NCI-H82 (cell line): ENCODE measurements around the gene SLC35A4.
A peak's percentile ranks its signal among the peaks of the same experiment; 100 is the strongest.

Source experiments
- DNase-seq: peaks from one replicate; lab custom pipeline; 2025; lab: John Stamatoyannopoulos, UW

SLC35A4 gene, protein sequence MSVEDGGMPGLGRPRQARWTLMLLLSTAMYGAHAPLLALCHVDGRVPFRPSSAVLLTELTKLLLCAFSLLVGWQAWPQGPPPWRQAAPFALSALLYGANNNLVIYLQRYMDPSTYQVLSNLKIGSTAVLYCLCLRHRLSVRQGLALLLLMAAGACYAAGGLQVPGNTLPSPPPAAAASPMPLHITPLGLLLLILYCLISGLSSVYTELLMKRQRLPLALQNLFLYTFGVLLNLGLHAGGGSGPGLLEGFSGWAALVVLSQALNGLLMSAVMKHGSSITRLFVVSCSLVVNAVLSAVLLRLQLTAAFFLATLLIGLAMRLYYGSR

DNA sequence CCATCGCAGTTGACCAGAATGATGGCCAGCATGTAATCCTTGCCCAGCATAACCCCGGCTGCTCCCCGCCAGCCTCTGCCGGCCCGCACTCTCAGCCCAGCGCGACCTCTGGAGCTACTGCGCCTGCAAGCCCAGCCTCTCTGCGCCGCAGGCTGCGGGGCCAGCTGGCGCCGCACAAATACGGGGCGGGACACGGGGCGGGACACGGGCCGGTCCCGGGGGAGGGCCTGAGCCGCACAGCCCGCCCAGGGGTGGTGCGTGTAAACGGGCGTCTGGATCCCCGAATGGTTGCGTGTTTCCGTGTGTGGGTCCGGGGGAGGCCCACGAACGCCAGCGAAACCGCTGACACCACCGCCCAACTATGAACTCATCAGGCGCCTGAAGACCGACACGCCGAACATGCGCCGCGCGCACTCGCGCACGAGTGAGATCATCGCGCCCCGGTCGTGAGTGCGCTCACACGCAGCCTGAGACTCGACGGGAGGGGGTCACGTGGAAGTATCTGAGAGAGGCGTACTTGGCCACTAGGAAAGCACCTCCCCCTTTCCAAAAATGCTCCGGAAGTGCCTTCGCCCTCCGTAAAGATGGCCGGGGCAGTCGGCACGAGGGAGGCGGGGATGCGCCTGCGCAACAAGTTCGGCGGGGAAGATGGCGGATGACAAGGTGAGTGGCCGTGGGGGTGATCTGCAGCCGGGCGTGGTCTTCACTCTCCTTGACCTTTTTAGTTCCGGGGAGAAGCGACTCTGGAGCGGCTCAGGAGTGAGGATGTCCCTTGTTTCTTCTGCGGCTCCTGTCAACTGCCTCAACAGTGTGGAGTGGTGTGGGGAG is at the start of gene SLC35A4, which contains the start of gene APBB3:
TSS of gene SLC35A4 (plus strand) at position 633 of the 828 bp plus-strand sequence. CDS start 2,342 bp downstream, outside the sequence.
TSS of gene APBB3 (minus strand) at position 403 of the 828 bp plus-strand sequence. CDS start at position 50, 353 bp downstream.
- DNase-seq: peak; percentile 97

DNA sequence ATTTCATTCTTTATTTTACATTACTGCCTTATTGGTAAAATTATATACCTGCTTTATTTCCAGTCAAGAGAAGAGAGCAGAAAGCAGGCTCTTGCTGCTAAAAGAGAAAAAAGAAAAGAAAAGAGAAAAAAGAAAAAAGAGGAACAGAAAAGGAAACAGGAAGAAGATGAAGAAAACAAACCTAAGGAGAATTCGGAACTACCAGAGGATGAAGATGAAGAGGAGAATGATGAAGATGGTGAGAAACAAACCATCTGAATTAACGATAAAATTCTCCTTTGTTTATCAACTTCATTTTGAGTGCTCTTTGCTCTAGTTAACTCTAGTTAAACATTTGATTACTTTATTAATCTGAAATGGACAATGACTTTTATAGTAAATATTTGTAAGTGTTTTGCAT is 40.6 kb upstream of the SLC35A4 start:
- no peak for DNase-seq

DNA sequence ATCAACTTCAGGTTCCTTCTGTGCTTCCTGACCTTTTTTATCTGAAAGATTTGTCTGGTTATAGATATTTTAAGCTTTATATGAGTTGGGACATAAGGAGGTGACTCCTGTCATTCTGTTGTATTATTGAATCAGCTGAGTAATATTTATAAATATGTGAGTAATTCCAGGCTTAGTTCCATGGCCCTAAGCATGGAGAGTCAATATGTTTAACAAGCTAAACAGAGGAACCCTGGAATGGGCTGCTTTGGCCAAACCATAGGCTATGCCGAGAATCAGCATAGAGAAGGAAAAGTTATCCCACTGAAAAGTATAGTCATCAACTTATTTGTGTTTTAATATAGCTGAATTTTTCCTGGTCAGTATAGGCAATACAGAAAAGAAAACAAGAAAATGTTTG is 24.4 kb upstream of the SLC35A4 start:
- no peak for DNase-seq

DNA sequence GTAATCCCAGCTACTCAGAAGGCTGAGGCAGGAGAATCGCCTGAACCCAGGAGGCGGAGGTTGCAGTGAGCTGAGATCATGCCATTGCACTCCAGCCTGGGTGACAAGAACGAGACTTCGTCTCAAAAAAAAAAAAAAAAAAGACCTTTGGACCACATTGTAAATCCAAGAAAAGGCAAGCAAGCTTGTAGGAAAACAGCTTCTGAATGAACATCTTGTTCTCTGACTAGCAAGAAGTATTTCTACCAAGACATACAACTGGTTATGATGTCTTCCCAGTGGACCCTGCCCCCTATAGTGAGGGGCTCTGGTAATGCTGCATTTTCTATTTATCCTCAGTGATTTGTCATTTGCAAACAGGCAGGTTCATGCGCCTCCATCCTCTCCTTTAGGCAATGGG is 21.7 kb upstream of the SLC35A4 start:
- DNase-seq: no peak

DNA sequence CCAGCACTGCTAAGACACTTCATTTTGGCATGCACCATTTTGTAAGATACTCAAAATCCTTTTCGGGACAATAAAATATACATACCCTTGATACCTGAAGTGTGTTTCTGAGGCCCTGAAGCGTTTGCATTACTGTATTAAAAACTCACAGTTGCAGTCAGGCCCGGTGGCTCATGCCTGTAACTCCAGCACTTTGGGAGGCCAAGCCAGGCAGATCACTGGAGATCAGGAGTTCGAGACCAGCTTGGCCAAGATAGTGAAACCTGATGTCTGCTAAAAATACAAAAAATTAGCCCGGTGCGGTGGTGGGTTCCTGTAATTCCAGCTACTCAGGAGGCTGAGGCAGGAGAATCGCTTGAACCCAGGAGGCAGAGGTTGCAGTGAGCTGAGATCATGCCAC is 19.6 kb upstream of the SLC35A4 start:
- DNase-seq: no peak

DNA sequence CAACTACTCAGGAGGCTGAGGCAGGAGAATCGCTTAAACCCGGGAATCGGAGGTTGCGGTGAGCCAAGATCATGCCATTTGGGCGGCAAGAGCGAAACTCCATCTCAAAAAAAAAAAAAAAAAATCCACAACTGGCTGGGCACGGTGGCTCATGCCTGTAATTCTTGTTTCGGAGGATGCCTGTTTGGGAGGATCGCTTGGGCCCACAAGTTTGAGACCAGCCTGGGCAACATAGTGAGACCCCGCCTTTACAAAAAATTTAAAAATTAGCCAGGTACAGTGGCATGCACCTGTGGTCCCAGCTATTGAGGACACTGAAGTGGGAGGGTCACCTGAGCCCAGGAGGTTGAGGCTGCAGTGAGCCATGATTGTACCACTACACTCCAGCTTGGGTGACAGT is 19.0 kb upstream of the SLC35A4 start:
- no peak for DNase-seq

DNA sequence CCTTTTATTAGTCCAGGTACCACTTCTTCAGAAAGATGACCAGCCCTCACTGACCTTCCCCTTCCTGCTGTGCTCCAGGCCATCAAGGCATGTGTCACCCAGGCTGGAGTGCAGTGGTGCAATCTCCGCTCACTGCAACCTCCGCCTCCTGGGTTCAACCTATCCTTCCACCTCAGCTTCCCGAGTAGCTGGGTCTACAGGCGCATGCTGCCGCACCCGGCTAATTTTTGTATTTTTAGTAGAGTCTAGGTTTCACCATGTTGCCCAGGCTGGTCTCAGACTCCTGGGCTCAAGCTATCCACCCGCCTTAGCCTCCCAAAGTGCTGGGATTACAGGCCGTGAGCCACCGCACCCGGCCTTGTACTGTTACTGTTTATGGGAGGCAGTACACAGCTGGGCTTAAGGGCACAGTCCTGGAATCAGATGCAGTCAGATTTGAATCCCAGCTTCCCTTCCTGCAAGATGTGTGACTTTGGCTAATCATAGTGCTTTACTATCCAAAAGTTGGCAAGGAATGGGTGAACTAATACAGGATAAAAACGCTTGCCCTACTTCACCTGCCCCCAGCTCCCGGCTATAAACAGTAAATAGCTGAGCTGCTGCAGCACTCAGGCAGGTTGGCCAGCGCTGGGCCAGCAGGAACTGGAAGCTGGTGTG is 17.6 kb upstream of the SLC35A4 start:
- peak; percentile 55 for DNase-seq

DNA sequence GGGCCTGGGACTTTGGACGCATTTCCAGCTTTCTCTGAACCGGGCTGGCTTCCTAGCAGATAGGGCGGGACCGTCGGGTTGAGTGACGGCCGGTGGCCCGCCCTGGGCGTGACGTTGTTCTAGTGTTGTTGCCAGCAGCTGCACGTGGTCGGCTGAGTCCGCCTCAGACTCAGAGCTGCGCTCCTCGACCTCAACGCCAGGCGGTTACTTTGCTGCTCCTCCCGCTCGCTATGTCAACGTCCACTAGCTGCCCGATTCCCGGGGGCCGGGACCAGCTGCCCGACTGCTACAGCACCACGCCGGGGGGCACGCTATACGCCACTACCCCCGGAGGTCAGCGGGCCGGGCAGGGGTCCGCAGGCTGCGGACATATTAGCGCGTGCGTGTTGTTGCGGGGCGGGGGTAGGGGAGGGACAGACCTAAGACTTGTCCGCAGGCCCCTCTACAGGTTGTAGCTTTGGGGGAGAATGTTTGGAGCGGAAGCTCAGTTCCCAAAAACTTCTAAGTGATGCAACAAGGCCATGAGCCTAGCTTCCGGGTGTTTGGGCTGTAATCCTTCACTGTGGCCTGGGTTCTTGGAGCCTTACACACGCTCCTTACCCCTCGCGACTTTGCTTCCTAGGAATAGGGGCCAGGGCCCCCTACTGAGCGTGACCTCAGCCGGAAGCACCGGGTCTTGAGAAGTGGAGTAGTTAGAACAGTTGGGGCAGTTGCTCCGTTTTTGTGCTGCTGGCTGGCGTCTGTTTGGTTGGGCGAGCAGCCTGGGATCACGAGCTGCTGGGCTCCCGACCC is 16.9 kb upstream of the SLC35A4 start, which contains the start of gene EIF4EBP3:
TSS of gene EIF4EBP3 (plus strand) at position 155 of the 792 bp plus-strand sequence. CDS start at position 231, 76 bp downstream.
- peak; percentile 93 for DNase-seq

DNA sequence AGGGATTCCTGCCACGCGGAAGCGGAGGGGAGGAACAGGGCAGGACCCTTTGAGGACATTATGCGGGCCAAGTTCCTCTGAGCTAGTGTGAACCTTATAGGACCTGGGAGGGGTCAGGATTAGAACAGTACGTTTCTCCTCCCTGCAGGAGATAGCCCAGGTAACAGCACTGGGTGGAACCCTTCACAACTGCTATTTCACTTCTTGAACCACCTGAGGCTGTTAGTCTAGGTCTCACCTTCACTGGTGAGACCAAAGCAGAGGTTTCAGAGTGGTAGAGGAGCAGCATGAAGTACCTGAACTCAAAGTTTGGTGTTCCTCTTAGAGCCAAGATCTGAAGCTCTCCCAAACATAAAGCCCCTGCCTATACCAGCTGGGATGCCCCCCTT is 16.3 kb upstream of the SLC35A4 start:
- peak; percentile 35 for DNase-seq

DNA sequence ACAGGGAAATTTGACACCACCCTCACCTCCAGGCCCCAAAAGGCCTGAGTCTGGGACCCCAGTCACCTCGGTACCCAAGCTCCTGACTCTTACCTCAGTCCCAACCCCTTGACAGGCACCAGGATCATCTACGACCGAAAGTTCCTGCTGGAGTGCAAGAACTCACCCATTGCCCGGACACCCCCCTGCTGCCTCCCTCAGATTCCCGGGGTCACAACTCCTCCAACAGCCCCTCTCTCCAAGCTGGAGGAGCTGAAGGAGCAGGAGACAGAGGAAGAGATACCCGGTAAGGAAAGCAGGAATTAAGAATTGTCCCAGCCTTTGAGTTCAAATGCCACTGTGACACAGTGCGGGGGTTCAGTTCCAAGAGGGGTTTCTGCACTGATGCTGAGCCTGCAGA is 15.8 kb upstream of the SLC35A4 start:
- no peak for DNase-seq

DNA sequence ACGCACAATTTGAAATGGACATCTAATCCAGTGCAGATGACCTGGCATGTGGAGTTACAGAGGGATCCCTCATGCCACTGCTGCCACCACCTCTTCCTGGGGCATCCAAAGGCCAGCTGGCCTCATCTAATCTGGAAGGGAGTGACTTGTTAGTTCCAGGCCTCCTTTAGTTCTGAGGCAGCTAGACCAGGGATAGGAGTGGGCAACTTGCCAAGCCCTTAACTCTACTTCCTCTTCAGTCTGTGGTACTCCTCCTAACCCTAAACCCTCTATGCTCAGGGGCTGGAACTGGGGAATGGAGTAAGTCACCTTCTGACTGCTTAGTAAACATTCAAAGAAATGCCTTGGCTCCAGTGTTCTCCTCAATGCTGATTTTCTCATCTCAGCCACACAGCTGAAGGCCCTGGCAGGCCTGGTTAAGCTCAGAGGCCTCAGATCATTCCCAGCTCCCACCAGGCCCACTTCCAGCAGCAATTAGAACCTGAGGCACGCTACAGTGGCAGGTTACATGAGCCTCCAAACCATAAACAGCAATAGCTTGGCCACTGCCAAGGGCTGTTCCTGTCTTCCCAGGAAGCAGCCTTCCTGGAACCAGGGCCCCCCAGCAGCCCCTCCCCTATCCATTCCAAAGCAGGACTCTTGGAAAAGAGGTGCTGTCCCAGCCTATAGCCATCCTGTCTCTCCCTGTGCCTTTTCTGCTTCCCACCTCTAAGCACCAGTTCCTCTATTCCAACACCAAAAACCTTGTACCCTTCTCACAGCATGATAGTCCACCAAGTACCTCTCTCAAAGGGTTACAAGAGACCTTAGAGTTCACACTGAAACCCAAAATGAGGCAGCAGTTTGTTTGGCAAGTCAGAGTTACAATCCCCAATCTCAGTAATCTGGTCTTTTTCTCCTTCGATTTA is 15.1 kb upstream of the SLC35A4 start:
- peak; percentile 10 for DNase-seq

DNA sequence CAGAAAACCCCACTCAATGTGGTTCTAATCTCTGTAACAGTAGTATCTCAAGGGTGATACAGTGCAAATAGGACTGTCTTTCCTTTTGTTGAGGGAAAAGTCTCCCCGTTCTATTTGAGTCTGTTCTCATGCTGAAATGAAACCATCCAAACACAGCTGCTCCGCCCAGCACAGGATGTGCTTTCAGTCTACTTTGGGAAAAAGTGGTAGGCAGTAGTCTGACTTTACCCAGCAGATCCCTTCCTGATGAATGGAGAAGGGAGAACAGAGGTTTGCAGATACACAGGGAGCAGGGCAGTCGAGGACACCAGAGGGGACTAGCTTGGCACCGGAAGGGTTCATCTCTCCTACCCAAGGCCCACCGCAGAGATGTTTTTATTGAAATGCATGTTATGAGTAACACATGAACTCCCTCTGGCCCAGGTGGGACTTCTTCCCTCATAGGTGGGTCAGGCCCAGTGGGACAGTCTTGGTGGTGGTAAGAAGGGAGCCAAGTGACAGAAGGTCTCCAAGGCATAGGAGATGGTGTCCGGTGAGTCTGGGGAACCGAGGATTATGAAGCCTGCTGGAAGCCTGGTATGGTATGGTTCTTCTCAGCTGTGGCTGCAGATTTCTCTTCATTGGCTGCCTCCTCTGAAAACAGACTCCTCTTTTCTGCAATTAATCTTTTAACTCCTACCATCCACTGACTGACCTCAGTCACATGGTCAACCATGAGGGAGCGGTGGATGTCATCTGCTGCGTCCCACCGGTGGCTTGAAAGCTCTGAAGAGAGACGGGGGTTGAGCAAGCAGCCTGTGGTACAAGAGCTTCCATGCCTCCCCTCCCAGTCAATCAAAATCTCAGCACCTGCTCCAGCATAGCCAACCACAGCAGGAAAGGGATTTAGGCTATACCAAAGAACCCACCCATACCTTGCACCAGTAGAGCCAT is 14.2 kb upstream of the SLC35A4 start:
- DNase-seq: no peak

DNA sequence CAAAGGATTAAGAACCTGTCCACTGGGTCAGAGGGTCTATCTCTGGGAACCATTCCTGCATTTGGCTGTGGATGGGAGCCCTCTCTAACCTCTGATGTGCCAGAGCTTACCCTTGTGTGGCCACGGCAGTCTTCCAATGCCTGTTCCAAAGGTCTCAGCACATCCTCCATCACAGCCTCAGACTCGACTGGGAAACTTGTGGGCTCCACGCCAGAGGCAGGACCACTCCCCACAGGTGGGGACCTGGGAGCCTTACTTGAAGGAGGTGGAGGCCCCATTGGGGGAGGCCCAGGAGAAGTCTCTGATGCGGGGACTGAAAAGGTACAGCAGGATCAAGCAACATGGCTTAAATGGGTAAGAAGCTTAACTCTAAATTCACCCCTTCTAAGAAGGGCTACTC is 12.8 kb upstream of the SLC35A4 start:
- no peak for DNase-seq

DNA sequence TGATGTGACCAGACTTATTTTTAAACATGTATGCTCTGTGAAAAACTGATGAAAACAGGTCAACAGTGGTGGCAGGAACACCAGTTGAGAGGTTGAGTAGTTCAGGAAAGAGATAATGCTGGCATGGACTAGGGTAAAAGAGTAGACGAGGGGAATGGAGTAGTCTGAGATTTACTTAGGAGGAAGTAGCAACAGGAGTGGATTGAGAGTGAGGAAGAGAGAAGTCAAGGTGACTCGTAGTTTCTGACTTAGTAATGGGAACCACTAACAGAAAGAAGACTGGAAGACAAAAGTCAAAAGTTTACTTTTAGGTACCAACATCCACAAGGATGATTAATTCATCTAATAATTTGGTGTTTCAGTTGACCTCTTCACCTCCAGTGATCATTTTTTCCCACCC is 11.0 kb upstream of the SLC35A4 start:
- DNase-seq: no peak

DNA sequence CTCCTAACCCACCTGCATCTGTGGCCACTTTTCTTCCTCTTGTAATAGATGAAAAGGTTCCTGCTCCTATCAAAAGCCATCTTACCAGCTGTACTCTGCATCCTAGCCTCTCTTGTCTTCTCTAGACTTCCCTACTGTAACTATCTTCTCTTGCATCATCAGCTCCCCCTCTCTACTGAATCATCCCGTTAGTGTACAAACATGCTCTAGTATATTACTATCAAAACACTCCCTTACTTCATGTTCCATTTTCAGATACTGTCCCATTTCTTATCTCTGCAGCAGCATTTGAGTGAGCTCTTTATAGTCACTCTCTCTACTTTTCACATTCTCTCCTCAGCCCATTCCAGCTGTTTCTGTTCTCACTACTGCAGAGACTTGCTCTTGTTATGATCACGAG is 10.2 kb upstream of the SLC35A4 start:
- DNase-seq: no peak

DNA sequence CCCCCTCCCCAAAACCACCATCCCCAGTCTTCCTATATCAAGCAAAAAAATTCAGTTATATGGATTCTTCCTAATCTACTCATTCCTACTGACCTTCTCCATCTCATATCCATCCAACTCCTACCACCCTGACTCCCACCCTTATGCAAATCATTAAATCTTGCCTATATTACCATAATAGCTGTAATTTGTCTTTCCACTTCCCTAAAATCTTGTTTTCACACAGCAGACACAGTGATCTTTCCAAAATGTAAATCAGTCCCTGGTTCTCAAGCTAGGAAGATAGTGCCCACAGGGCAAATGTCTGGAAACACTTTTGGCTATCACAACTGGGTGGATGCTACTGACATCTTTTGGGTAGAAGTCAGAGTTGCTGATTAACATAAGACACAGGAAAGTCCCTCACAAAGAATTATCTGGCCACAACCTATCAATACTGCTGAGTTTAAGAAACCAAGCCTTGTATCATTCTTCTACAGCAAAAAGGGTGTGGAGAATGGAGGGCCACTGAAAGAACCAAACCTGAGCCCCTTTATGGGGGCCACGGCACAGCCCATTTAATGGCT is 8.8 kb upstream of the SLC35A4 start:
- DNase-seq: no peak

DNA sequence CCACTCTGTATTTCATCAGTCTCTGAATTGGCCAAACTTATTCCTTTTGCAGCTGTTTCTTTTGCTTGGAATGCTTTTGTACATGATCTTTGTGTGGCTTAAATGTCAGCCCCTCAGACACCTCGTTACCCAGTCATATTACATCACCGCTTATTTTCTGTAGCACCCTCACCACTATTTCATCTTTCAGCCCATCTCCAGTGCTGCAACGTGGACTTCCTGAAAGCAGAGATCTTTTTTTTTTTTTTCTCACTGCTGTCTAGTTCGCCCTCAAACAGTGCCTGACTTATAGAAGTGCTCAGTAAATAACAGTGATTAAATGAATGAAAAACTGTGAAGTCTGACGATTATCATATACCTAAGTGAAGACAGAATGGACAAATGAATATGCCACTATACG is 8.2 kb upstream of the SLC35A4 start:
- no peak for DNase-seq

DNA sequence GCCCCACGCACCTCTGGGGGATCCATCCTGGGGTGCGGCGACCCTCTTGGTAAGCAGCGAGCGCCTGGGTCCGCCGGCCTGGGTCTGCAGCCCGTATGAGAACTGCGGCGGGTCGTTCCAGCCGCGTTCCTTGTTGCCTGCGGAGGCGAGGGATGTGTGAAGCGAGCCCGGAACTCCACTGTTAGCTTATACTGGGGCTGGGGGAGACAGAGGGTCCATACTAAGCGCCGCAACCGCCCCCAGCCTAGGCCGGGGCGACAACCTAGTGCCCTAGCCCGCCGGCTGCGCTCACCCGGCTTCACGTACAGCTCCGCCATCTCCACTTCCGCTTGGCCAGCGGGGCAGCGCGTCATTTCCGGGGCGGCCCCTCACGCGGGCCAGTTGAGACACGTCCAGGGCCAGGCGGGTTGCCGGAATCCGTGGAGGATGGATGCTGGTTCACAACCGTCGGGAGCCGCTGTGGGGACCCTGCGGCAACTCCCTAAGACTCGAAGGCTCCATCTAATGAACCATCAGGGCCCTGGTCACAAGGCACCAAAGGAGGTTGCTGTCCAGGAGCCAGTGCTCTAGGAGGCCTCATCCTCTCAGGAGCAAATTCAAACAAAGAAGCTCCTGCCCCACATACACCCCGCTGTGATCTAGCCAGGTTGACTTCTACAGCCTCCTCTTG is 7.4 kb upstream of the SLC35A4 start, which contains the start of gene SRA1:
TSS of gene SRA1 (minus strand) at position 338 of the 670 bp plus-strand sequence. CDS start at position 317, 21 bp downstream.
- peak; percentile 88 for DNase-seq
